Superior temporal gyrus (tissue), 1 donor: ENCODE measurements around the gene CLEC16A.

Experiments used
- DNase-seq: peaks from one replicate; pipeline ENCODE4 v3.0.0-alpha.2; 2016; ENCODE audit errors: extremely low spot score

Gene CLEC16A

DNA sequence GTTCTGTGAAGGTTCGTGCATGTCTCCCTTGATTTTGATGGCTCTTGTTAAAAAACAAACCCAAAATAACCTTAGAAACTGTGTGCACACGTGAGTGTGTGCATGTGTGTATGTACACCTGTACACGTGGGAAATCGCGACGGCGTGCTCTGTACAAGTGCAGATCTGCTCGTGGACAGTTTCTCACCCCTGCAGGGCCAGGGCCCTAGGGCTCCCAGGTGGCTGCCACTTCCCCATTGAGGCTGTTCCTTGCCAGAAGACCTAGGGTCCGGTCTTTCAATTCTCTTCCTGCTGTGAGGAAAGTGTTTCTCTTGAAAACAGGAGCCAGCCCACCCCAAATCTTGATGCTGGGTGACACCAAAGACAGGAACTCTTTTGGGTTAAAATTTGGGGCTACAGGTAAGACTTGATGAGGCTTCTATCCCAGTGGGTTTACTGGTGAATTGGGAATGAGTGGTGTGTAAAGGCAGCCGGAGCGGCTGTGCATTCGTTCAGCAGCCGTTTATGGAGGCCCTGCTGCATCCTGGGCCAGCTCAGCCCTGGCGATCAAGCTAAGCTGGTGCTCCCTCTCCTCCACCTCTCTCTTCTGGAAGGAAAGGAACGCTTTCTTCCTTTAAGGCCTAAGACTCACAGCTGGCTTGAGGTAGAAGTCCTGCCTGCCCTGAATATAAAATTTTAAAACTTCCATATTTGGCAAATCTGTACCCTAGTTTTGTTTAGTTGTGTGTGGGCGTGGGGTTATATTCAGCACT, 137.9 kb downstream of the CLEC16A start:
- no peak for DNase-seq

DNA sequence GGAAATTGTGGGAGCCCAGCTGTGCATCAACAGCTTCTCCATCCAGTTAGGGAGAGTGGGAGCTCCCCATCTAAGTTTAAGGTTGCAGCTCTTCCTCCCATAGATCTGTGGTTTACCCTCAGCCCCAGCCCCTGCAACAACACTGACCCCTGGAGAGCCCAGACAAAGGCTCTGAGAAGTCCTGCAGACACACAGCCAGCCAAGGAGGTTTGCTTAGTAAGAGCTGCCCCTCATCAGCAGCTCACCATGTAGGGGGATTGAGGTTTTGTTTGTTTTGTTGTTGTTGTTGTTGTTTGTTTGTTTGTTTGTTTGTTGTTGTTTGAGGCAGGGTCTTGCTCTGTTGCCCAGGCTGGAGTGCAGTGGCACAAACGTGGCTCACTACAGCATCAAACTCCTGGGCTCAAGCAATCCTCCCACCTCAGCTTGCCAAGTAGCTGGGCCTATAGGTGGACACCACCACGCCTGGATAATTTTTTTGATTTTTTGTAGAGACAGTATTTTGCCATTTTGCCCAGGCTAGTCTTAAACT, 138.6 kb downstream of the CLEC16A start:
- no peak for DNase-seq

DNA sequence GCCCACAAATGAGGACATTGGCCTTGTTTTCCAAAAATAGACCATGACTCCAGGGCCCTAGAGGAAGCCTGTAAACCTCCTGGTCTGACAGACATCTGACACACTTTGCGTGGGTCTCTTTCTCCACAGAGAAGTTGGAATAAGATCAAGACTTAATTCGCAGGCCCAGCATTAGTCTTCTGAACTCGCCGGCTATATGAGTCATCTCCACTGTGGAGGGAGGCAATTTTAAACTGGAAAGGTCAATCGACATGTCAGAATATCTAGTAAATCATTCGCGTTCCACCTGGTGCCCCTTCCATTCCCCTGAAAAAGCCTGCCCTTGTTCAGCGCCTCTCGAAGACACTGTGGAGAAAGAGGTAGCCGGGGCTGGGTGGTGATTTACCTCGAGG, 140.1 kb downstream of the CLEC16A start:
- no peak for DNase-seq

DNA sequence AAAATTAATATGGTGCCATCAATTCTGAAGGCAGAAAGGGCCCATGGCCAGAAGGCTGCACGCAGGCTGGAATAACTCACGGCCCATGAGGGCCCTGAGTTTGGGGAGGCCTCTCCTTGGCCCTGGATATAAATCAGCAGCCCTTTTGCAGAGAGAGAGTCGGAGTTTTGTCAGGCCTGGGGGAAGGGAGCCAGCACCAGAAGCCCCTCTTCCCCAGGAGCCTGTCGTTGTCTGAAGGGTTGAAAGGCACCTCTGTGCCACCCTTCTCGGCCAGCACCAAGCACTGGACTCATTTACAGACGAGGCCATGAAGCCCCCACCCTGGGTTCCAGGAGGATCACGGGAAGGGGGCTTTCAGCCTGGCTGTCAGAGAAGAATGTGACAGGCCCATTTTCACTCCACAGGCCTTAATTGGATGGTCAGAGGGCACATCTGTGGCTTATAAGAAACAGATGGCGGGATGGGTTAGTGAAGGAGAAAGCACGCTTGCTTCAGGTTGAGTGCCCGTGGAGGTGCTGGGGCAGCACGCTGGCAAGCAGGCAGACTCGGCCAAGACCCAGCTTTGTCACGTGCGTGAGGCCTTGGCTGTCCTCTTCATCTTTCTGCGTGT, 140.6 kb downstream of the CLEC16A start:
- no peak for DNase-seq

DNA sequence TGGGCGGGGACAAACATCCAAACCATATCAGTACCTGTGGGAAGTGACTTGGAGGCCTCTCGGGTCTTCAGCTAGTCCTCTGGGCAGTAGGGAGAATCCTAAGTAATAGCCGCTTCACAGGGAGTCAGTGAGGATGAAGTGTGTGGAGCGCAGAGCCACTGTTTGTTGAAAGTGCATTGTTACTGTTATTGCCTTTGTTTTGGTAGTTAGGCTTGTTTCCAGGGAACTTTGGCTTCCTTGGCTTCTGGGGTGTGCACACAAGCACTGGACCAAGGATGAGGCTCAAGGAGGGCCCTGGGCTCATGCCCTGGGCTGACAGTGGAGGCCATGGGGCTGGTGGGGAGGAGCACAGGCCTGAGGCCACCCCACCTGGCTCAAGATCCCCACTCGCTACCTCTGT, 141.6 kb downstream of the CLEC16A start:
- DNase-seq = no peak

DNA sequence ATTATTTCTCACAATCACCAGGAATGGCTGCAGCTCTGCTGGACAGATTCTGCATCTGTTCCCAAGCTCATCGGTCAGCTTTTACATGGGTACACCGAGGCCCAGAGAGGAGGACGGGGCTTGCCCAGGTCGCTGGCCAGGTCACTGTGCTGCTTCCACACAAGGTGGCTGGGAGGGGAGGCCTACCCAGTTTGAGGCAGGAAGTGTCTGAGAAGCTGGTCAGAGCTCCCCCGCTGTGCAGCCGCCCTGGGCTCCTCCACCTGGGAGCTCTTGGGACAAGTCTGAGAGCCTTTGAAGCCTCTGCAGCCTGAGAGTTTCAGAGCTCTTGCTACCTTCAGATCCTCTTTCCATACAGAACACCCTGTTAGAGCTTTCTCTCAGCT, 143.3 kb downstream of the CLEC16A start:
- DNase-seq = no peak

DNA sequence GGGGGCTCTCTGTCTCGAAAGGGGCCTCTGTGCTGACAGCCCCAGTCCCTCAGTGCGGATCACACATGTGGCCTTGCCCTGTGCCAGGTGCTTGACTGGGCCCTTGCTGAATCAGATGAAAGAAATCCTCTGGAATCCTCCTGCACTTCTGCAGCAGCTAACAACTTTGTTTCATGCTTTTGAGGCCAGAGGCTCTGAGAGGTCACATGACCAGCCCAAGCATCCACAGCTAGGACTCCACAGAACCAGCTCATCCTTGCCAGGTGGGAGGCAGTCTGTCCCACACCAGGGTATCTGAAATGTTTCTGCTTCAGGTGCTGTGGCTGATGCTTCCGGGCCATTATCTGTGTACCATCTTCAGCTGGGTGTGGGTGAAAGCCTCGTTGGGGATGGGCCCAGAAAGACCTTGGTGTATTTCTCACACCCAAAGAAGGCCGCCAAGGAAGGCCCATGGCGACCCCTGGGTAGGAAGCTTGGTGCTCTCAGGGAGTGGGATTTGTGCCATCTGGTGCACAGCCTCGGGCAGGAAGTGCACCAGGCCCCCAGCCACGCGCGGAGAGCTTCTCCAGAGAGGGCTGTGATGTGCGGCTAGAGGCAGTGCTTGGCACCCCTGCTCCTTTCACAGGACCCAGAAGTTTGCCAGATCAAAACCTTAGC, 143.8 kb downstream of the CLEC16A start:
- no peak for DNase-seq

DNA sequence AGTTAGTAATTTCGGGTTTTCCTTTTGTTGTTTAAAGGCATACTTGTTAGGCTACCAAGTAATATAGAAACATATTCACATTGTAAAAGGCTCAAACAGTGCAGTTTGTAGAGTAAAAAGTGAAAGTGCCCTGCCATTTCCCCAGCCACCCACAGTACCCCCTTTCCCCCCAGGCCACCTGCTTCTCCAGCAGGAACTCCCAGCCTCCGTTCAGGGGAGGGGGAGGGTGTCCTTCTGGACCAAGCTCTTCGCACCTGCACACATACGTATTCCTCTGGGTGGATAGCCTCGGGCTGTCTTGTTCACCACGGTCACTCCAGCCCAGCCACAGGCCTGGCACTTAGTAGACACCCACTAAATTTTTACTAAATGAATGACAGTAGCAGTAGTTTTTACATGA, 144.5 kb downstream of the CLEC16A start:
- no peak for DNase-seq

DNA sequence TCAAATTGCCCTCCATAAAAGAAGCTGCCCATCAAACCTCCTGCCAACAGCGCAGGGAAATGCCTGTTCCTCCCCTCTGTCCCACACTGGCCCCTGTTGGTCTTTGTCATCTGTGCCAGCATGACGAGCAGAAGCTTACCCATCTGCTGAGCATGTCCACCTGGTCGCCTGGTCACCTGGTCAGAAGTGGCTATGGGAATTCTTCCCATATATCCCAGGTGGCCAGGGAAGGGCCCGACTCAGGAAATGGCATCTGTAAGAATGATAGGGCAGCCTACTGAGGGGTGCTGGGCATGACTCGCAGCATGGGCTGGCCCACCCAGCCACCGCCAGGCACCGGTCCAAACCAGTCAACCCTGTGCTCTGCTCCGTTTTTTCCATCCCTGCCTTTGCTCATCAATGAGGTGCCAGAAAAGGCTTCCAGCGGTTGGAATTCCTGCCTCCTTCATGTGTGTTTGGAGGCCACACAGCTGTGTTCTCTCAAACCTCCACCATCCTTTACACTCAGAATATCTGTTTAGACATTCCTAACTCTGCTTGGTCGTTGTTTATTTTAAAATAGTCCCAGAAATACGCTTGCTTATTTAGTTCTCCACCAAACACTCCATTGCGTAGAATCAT, 145.2 kb downstream of the CLEC16A start:
- DNase-seq = no peak

DNA sequence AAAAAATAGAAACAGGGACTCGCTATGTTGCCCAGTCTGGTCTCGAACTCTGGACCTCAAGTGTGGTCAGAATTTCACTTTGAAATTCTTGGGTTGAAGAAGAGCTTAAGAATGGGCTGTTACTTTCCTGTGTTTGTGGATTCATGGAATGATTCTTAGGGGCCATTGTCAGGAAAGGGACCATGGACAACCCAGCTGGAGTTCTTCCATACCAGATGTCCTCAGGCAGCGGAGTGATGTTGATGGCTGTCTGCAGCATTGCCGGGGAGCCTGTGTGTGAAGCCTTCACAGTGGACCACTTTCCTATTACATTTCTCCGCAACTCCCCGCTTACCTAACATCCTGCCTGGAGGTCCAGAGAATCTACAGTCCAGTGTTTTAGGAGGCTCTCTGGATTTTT, 145.9 kb downstream of the CLEC16A start:
- no peak for DNase-seq

DNA sequence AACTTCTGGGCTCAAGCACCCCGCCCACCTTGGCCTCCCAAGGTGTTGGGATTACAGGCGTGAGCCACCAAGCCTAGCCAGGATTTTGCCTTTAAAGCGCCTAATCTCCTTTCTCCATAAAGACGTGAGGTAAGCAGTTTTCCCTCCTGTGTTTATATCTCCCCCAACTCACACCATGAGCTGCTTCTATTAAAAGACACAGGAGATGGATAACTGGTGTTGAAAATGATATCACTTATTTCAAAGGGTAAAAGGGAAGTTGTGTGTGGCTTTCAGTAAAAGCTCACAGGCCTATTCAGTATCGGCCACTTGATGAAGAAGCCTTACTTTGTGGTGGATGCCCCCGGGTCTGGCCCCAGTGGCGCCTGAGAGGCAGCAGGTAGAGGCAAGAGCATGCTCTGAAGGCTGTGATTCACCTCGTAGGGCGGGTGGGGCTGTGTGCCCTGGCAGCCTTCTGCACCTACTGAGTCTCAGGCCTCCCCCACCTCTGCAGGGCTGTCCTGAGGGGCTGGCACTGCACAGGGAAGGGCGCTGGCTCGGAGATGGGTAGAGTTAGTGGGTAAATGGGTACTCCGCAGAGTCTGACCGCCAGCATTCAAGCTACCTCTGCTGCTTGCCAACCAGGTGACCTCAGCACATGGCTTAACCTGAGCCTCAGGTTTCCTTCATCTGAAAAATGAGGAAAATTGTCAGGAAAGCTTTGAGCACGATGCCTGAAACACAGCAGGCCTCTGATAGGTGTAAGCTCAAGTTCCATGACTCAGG, 146.8 kb downstream of the CLEC16A start:
- DNase-seq = no peak

DNA sequence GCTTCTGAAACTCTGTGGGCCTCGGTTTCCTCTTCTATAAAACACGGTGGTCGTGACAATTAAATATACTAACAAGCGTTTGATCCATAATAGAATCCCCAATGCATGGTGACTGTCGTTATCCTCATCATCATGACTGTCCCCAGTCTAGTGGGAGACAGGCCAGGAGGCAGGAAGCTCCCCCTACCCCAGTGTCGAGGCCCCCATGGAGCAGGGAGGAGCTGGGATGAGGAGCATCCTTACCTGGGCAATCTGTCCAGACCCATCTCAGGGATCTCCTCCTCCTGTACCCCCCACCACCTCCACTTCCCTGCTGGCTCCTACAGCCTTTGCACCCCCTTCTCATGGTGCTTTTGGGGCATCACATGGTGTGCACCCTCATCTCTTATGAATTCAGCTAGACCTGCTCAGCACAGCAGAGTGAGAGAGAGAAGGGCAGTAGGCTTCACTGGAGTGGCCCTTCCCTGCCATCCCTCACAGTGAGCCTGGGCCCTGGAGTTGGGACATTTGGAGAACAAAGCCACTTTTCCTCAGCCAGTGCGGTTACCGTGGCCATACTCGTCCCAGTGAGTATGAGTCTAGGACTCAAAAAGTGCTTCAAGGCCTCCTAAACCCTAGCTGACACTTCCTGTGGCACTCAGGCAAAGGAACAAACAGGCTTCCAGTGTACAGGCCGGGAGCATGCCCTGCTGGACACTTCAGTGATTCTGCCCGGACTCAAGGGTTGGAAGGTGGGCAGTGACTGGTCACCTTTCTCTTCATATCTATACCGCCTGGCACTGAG, 148.6 kb downstream of the CLEC16A start:
- DNase-seq = no peak

DNA sequence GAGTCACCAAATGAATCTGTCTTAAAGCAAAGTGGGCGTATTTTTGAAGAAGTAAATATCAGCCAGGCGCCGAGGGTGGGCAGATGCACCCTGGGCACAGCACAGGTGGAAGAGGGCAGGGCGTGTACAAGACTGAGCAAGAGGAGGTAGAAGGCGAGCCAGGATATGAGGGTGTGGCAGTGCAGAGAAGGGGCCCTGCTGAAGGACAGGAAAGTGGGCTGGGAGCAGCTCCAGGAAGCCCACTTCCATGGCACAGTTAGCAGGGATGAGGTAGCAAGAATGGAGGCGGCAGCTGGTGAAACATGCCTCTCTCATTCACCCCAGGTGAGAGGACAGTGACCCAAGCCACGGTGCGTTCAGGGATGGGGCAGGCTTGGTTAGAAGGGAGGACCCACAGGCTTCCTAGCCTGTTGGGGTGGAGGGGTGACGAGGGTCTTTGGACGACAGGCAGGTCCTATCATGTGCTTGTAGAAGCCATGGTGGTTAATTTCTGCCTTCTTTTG, 149.3 kb downstream of the CLEC16A start:
- DNase-seq = no peak

DNA sequence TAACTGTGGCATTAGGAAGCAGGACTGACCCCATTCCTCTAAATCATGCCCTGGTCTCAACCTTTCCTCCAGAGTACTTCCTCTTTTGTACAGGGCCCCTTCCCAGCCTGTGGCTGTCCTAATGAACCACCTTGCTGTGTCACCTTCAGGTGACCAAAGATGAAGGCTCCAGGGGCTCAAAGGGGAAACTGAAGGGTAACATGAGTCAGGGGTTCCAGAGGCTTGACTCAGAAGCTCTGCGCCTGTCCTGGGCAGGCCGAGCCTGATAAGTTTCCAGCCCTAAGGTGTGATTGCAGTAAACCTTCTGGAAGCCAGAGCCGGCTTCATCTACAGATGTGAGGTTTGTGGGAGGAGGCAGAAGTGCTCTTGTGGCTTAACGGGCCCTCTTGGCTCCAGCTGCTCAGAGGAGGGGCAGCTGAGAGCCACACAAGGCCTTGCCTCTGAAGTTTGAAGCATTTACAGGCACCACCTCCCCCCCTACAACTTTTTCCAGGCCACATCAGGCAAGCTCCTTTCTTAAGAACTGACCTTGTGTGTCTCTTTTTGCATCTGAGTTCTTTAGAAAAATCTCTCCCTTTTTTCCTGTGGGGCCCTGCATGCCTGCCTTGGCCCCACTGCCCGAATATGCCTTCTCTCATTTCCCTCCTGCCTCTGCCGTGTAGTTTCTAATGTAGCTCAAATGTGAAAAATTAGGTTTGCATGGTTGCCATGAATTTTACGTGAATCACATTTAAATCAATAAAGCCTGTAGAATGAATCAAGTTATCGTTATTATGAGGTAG, 149.9 kb downstream of the CLEC16A start:
- DNase-seq = no peak

DNA sequence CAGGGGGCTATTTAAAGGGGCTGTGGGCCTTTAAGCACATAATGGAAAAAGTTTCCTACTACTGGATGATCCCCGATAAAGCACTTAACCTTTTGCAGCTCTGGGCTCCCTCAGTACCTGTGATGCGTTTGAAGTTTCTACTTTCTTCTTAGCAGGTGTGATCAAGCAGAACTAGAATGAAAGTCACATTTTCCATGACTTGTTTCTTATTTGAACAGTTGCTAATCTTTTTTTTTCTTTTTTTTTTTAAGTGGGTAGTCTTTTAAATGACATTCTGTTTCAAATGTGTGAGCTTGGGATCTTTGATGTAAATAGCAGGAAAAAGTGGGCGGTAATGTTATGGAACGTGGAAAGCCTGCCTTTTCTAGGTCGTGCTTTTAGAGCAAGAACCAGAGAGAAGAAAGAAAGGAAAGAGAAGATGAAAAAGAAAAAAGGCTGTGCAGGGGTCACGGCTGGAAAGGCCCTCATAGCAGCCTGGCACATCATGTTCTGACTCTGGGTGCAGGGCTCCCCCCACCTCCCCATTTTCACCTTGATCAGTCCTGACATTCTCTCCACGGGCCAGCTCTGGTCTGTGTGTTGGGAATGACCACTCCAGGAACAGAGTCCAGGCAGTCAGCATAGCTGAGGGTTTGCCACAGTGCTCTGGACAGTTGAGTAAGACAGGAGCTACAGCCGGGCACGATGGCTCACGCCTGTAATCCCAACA, 150.6 kb downstream of the CLEC16A start:
- DNase-seq = no peak

DNA sequence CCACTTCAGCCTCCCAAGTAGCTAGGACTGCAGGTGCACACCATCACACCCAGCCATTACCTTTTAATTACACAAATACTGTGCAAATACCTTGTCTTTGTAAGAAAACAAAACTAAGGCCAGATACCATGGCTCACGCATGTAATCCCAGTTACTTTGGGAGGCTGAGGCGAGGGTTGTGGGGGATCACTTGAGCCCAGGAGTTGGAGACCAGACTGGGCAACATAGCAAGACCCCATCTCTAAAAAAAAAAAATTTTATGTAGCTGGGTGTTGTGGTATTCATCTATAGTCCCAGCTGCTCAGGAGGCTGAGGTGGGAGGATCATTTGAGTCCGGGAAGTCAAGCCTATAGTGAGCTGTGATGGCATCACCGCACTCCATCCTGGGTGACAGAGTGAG, 151.6 kb downstream of the CLEC16A start:
- no peak for DNase-seq

DNA sequence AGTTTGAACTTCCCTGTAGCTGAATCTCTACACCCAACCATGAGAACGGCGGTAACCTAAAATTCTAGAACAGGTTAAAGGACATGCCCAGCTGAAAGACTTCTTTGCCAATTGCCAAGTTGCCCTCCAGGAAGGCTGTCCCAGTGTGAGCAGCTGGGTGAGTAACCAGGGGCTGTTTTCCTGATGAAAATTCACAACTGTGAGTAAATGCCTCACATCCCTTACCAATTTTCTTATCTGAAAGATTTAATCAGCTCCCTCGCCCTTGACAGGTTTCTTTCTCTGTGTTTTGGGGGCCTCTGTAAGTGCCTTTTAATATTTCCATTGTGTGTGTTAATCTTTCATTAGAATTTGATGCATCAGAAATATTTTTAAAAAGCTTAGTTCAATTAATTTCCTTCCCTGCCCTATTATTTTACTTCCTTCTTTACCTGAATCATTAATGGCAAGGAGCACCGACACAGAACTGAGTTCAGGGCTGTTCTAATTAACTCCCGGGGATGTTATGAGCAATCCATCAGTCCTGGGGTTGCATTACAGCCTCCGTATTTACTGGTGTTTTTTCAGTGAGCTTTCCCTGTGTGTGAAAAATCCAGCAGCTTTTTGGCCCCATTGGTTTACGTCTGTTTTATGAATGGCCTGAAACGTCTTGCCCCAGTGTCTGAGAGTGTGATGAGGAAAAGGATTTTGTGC, 152.9 kb downstream of the CLEC16A start:
- DNase-seq = no peak

DNA sequence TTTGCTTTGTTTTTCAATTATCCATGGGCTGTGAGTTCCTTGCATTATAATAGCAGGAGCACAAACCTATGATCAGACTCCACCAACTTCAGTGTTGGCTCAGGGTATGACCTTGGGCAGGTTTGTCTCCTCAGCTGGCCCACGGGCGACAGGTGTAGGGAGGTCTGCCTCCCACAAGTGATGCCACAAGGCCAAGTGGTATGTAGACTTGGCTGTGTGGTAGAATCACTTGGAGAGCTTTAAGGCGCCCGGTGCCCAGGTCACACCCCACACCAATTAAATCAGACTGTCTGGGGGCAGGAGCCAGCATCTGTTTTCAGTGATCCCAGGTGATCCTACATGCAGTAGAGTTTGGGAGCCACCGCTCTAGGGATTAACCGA, 153.4 kb downstream of the CLEC16A start:
- no peak for DNase-seq
